NB4 (cell line): ENCODE results near the gene SCN1B.
"Not testable (repeated sequence)": the region's sequence is repeated elsewhere in the genome, so short reads cannot be mapped to it uniquely, and the experiment has no call there.

Source experiments
- CTCF ChIP-seq: IDR thresholded peaks from one replicate; pipeline ENCODE4 v1.5.1; 2012; ENCODE audit warnings: low read depth, low read length
- MYC ChIP-seq: IDR thresholded peaks from 2 replicates; pipeline ENCODE4 v1.6.1; 2011; ENCODE audit warnings: low read depth, low read length
- POLR2A ChIP-seq: IDR thresholded peaks from 2 replicates; pipeline ENCODE4 v1.6.1; 2011; ENCODE audit warnings: mild to moderate bottlenecking; ENCODE audit not compliant: insufficient read length; ENCODE audit errors: extremely low read depth

DNA sequence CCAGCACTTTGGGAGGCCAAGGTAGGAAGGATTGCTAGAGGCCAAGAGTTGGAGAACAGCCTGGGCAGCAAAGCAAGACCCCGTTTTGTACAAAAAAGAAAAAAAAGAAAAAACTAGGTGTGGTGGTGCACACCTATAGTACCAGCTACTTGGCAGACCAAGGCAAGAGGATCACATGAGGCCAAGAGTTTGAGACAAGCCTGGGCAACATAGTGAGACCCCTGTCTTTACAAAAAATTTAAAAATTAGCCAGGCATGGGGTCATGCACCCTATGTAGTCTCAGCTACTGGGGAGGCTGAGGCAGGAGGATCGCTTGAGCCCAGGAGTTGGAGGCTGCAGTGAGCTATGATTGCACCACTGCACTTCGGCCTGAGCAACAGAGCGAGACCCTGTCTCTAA is 15.5 kb upstream of the SCN1B start:
- TF ChIP-seq CTCF, MYC, POLR2A: not testable (repeated sequence)
